ENCODE measurements around the gene FRMD8.
A peak's percentile ranks its signal among the peaks of the same experiment; 100 is the strongest.

The FRMD8 gene

DNA sequence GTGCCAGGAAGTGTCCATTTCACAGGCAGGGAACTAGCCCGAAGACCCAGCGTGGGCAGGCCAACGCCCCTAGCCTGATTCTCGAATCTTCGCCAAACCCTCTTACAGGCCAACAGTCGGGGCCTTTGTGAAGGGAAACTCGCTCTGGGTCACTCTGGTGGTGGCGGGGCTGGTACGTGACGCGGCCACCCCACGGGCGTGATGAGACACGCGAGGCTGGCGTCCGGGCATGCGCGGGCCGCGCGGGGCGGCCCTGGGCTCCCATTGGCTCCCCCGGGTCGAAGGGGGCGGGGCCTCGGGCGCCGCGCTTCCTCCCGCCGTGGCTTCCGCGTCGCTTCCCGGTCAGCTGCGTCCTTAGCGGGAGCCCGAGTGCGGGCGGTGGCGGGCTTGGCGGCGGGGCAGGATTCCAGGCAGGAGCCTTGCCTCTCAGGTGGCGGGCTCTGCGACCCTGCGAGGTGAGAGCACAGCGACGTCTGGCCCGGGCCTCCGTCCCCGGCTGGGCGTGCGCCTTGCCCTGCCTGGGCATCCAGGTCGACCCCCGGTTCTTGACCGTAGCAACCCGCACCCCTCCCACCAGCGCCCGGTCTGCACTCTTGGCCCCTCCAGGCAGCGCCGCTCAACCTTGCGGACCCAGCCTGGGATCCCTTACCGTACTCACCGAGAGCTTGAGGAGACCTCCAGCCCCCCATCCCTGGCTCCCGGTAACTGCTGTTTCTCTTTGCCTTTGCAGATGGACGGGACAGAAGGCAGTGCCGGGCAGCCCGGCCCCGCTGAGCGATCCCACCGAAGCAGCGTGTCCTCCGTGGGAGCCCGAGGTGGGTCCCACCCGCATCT, at the start of gene FRMD8:
TSS of gene FRMD8 (plus strand) at position 331 of the 834 bp plus-strand sequence. CDS start at position 731, 400 bp downstream.
- peak; percentile 70 for DNase-seq

- no peak for DNase-seq
Measured at GRCh38 chr11:65338676-65339075, 47.8 kb upstream of the FRMD8 start.

DNA sequence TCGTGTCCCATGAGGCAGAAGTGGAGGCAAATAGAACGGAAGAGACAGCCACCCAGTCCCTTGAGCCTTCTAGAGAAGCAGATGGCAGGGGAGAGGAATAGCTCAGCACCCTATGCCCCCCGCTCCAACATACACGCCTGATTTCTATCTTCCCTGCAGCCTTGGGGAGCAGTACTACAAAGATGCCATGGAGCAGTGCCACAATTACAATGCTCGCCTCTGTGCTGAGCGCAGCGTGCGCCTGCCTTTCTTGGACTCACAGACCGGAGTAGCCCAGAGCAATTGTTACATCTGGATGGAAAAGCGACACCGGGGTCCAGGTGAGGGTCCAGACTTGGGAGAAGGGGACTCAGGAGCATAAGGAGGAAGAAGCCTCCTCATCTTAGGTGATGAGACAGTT, 46.2 kb upstream of the FRMD8 start:
- DNase-seq, result no peak

- no peak for DNase-seq
Measured at GRCh38 chr11:65341856-65342255, 44.6 kb upstream of the FRMD8 start.

DNA sequence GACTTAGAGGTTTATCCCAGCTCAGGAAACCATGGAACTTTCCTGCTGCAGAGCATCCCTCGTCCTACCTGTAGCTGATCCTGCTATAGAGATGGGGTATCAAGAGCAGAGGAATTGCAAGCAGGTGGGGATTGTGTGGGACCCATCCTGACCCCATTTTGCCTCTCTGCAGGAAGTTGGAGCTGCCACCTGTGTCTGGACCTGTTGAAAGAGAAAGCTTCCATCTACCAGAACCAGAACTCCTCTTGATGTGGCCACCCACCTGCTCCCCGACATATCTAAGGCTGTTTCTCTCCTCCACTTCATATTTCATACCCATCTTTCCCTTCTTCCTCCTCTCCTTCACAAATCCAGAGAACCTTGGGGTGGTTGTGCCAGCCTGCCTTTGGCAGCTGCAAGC, 34.9 kb upstream of the FRMD8 start:
- DNase-seq, result no peak

DNA sequence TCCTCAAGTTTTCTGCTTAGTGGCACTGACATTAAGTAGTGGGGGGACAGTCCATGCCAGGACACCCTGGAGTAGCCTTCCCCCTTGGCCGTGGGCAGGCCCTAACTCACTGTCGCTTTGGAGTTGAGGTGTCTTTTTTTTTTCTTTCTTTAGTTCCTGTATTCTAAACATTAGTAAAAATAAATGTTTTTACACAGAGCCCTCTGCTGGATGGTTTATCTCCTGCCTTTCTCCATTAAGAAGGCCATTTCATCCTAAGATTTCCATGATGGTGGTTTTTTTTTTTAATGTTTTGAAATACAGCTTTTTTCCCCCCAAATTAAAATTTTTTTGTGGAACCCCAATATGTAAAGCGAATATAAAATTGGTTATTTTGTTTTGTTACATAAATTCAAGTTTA, 33.7 kb upstream of the FRMD8 start:
- DNase-seq, result no peak

GRCh38 chr11:65353376-65353775, 33.1 kb upstream of the FRMD8 start:
- DNase-seq, result no peak

DNA sequence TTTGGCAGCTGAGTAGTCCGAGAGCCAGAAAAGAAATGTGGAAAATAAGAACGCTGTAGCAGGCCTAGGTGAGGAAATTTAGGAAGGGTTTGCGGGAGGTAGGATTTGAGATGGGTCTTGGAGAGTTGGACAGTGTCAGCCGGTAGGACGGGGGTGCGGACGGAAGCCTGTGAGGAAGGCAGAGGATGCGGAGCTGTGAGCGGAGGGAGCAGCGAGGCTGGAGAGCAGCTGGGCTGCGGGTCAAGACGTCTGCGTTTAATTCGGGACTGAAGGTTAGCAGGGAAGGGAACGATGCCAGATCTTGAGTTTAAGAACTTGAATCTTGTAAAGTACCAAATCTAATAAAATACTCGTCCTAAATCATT, 32.6 kb upstream of the FRMD8 start:
- no peak for DNase-seq

DNA sequence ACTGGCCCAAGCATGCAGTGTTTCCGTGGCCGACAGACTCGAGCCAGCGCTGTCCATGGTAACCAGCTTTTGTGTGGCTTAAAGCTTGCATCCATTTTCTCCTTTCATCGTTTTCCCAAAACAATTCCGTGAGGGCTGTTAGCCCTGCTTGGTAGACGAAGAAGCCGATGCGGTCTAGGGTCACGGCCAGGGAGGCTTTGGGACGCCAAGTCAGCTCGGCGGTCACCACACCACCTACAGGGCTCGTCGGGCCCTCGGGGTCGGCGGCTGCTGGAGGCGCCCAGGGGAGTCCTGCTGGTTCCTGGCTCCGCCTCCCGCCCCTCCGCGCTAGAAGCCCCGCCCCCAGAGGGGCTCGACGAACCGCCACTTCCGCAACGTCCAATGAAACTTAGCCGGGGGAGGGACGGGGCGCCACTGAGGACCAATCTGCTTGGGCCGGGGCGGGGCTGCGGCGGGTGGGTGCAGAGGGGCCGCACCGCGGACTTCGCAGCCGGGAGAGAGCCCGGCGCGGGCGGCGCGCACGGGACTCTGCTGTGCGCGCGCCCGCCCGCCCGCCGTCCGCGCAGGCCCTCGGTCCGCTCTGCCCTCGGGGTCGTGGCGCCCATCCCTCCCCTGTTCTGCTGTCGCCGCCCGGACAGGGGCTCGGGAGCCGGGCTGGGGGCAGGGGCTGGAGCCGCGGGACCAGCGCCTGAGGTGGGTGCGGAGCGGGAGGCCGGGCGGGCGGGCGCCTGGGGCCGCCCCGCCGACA, 32.0 kb upstream of the FRMD8 start, which contains the start of gene TIGD3:
TSS of gene TIGD3 (plus strand) at position 487 of the 748 bp plus-strand sequence. CDS start 1,058 bp downstream, outside the sequence.
- DNase-seq, result peak; percentile 96

DNA sequence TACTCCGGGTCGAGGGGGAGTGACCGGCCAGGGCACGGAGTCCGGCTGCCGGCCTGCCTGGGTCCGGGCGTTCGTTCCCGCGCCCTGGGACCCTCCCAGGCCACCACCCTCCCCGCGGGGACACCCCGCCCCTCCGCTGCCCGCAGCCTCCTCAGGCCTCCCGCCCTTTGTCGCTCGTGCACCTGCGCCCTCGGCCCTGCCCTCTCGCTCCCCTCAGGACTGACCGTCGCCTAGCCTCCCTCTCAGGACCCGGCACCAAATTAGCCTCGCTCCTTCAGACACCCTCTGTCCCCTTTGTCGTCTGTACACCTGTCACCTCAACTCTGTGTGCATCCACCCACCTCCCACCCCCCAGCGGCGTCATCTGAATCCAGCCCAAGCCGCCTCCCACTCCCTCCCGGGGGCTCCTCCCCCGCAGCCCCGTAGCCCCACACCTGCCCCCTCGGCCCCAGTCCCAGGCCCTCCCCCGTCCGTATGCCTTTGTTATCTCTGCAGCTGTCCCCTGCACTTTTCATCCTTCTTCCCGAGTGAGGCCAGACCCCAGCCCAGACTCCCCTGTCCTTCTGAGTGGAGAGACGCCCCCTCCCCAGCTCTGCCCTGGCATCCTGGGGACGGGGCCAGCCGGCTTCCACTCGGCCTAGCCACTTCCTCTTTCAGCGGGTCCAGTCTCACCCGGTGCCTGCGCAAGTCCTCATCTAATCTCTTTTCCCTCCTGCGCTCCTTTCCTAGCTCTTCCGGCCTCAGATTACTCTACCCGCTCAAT, 31.2 kb upstream of the FRMD8 start:
- peak; percentile 81 for DNase-seq

GRCh38 chr11:65355776-65356393, 30.6 kb upstream of the FRMD8 start:
- peak; percentile 63 for DNase-seq

- DNase-seq, result no peak
Measured at GRCh38 chr11:65356394-65356972, 30.0 kb upstream of the FRMD8 start.

GRCh38 chr11:65357856-65358356, 28.5 kb upstream of the FRMD8 start:
- DNase-seq, result no peak

DNA sequence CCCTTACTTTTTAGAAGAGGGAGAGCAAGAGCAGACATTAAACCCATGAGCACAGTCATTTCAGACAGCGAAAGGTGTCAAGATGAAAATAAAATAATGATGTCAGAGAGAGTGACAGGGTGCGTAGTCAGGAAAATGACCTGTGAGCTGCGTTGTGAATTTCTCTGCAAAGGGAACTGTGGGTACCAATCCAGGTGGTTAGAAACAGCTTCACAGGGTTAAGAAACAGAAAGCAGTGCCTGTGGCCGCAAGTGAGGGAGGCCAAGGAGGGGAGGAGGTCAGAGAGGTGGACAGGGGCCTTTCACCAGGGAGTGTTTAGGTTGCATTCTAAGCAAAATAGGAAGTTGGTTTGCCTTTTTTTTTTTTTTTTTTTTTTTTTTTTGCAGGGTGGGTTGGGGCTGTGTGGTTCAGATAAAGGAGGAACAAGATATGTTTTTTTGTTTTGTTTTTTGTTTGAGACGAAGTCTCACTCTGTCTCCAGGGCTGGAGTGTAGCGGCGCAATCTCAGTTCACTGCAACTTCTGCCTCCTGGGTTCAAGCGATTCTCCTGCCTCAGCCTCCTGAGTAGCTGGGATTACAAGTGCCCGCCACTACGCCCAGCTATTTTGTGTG, 24.0 kb upstream of the FRMD8 start:
- no peak for DNase-seq

- DNase-seq, result no peak
Measured at GRCh38 chr11:65362966-65363365, 23.5 kb upstream of the FRMD8 start.

- no peak for DNase-seq
Measured at GRCh38 chr11:65363770-65364169, 22.7 kb upstream of the FRMD8 start.

- DNase-seq, result peak; percentile 45
Measured at GRCh38 chr11:65366340-65366773, 20.1 kb upstream of the FRMD8 start.

DNA sequence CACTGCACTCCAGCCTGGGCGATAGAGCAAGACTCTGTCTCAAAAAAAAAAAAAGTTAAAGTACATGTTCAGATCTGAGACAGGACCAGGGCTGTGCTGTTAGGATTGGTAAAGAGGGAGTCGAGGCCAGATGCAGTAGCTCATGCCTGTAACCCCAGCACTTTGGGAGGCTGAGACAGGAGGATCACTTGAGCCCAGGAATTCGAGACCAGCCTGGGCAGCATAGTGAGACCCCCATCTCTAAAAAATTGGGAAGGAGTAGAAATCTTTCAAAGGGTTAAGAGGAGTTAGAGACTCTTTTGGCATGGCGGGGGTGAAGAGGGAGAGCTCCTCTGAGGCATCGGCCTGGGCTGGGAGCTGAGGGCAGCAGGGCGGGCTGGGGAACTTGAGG, 15.8 kb upstream of the FRMD8 start:
- DNase-seq, result no peak

- DNase-seq, result no peak
Measured at GRCh38 chr11:65373839-65374580, 12.4 kb upstream of the FRMD8 start.

DNA sequence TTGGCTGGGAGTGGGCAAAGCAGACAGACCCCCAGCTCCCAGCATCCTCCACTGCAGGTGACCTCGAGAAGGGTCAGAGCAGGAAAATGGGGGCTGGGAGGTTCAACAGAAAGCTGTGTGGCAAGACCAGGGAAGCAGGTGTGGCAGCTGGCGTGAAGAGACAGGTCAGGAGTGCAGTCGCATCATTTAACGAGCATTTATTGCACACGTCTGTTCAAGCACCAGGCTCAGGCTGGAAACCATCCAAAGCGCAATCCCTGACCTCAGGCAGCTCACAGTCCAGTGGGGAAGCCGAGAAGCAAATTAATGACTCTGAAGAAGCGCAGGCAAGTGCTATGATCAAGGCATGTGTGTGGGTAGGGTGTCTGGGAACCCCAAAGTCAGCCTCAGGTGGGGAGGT, 11.4 kb upstream of the FRMD8 start:
- no peak for DNase-seq

DNA sequence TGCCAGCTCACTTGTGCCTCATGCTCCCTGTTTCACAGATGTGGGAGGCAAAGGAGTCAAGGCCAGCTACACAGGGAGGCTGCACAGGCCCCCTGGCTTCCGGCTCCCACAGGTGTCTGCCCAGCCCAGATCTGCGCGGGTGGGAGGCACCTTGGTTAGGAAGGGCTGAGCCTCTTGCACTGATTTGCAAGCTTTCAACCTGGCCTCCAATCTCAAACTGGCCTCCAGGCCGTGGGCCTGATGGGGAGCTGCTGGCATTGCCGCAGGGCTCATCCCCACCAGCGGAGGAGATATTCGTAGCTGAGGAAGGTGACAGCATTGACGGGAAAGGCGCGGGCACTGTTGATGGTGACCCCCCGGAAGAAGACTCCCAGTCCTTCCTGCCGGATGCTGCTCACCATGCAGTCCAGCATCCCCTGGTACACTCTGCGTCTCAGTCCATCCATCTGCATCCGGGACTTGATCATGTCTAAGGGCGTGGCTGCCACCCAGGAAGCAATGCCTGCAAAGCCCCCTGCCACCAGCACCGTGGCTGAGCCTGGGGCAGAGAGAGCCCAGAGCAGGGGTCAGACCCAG, 10.2 kb upstream of the FRMD8 start:
- DNase-seq, result no peak

Data from NCI-H510A (cell line).